HG03565 (cell line): ENCODE data around the gene LILRB5.
"Not testable (repeated sequence)": the region's sequence is repeated elsewhere in the genome, so short reads cannot be mapped to it uniquely, and the experiment has no call there.

Experiments used
- ATAC-seq: cut with Tn5 transposase; IDR thresholded peaks from one replicate; pipeline ENCODE4 v1.9.1; 2021; ENCODE audit warnings: mild to moderate bottlenecking, moderate library complexity; ENCODE audit not compliant: unreplicated experiment

The LILRB5 gene

DNA sequence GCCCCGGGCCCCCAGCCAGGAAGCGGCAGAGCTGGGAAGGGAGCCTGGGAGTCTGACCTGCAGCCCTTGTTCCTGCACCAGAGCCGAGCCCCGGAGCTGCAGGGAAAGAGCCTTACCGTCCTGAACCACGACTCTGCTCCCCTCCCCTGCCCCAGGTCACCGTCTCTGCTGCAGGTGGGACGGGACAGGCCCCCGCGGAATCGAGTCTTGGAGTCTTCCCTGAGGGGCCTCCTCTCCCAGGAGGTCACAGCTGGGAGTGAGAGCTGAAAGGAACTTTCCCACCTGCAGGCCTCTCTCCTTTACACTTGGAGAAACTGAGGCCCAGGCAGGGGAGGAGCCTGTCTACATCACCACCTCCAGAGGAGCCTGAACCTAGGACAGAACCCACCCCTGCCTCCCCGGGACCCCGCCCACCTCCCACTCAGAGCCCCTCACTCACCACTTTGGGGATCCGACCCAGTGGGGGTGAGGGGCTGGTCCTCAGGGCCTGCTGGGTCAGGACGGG lies 20.1 kb upstream of the LILRB5 start:
- not testable (repeated sequence) for ATAC-seq

DNA sequence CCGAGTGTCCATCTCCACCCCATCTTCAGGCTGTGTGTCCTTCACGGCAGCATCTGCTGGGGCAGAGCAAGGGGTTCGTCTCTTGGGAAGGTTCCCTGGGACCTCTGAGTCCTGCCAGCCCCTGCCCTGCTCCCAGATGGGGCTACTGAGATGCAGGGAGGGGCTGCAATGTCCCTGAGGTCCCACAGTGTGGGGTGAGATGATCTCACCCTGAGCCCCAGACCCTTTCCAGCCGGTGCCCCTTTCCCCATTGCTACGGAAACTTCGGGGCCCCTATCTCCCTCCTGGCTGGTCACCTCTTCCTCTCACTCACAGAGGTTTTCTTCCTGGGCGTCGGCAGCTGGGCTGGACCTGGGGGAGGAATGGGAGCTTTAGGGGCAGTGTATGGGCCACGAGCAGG lies 18.9 kb upstream of the LILRB5 start:
- no peak for ATAC-seq

DNA sequence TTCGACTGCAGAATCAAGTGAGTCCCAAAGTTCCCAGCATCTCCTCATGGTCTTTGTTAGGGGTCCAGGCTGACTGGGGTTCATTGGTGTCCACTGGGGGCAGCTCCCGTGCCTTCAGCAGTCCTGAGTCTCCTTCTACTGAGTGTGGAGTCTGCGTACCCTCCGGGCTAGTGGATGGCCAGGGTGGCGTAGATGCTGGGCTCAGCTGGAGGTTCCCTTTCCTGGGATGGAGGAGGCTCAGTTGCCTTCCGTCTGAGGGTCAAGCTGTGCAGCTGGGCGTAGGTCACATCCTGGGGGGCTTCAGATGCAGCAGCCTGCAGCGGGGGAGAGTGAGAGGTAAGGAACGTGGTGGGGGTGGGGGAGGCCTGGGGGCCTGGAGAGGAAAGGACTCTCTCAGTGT lies 17.4 kb upstream of the LILRB5 start:
- ATAC-seq: not testable (repeated sequence)

DNA sequence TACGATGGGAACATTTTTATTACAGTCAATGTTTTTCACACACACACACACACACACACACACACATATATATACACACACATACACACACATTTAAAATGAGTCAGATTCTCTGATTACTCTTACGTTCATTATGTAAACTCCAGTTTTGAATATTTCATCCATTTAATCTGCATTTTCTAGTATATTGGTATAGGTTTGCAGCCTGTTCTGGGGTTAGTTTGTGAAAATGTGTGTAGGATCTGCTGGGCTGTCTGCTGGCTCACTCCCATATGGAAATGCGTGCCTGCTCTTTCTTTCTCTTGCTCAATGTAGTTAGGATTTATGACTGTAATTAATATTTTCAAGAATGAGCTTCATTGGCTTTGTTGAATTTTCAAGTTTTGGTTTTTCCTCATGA lies 16.7 kb upstream of the LILRB5 start:
- no peak for ATAC-seq

DNA sequence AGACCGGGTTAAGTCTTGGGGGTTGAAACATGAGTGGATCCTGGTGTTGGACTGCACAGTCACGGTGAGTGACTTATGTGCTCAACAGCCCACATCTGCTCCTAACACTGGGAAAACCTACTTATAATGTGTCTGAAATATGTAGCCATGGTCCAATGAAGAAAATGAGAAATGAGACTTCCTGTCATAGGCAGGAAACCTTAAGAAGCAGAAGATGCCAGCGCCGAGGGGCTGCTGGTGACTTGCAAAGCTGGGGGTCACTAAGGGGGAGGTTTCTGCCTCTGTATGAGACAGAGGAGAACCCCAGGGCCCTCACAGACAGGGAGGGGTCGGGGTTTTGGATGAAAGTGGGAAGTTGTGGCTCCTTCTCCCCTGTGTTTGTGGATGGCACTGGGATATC lies 15.1 kb upstream of the LILRB5 start:
- not testable (repeated sequence) for ATAC-seq

DNA sequence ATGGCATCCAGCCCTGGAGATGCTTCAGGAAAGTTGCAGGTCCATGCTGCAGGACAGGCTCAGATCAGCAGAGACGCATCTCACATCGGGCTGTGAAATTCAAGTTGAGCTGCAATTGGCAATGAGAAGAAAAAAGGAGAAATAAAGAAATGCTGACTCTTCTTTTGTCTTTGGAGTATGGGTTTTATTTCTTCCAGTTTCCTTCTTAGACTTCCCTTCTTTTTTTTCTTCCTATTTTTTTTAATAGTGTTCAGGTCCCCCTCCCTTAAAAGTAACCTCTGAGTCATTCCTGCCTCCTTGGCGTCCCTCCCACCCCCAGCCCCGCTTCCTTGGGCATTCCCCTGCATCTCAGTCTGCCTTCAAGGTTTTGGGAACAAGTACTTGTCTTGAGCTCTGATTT lies 14.5 kb upstream of the LILRB5 start:
- ATAC-seq: not testable (repeated sequence)

DNA sequence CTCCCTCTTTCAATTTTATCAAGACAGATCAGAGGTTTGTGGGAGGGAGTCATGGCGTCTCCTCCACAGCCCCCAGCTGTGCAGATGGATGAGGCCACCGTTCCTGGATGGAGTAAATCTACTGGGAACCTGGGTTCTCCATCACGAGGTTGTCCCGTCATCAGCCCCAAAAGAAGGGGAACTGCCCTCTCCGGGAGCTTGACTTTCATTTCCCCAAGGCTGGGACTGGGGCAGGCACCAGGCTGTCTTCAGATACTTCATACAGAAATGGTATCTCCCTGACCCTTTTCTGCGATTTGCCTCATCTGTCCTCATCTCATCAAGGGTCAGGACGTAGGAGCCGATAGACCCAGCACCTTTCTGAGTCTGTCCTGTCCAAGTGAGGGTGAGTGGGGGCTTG lies 14.0 kb upstream of the LILRB5 start:
- no peak for ATAC-seq

DNA sequence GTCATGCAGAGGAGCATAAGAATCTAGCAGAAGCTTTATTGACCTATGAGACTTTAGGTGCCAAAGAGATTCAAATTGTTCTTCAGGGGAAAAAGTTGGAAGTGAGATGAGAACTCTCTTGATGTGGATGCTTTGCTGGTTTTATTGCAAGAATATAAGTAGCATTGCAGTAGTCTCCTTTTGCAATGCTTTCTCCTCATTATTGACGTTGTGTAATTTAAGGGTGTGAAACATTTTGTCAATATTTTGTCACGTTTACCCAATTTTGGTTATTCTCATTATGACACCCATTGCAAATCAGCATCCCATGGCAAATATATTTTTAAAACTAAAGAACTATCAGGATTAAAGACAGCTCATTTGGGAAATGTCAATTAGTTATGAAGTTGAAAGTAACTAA lies 11.9 kb upstream of the LILRB5 start:
- no peak for ATAC-seq

DNA sequence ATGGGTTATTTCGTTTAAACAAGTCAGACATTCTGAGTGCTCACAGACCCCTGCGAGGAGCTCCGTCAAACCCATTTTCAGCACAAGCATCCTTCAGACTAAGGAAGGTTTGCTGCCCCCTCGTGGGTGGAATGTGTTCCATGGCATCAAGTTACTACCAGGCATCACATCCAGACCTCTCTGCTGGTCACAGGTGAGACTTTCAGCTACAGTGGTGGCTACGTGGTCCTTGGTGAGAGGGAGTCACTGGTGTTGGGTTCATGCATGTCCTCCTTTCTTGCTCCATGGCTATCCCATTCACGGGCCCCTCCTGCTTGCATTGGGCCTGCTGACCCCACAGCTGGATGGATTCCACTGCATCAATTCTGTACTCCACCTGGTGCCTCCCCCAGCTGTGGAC lies 9.1 kb upstream of the LILRB5 start:
- ATAC-seq: no peak

DNA sequence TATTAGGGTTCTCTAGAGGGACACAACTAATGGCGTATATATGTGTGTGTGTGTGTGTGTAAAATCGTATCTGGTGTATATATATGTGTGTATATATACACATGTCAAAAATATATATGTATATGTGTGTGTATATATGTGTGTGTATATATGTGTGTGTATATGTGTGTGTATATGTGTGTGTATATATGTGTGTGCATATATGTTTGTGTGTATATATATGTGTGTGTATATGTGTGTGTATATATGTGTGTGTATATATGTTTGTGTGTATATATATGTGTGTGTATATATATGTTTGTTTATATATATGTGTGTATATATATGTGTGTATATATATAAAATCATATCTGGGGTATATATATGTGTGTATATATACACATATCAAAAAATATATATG lies 5.4 kb upstream of the LILRB5 start:
- no peak for ATAC-seq

DNA sequence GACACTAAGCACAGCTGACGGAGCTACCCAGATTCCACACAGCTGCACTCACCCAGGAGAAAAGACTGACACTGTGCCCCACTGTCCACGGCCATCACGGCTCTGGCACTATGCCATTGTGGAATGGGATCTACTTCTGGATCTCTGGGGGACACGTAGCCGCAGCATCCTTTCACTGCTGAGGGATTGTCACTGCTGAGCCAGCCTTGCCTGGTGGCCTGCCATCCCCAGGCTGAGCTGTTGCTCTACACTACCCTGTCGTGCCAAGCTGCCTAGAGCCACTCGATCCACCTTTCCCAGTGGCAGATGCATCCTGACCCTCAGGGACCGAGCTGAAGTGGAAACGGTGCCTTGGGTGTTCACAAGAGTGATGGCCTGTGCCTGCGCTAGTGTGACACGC lies 5.0 kb upstream of the LILRB5 start:
- no peak for ATAC-seq

DNA sequence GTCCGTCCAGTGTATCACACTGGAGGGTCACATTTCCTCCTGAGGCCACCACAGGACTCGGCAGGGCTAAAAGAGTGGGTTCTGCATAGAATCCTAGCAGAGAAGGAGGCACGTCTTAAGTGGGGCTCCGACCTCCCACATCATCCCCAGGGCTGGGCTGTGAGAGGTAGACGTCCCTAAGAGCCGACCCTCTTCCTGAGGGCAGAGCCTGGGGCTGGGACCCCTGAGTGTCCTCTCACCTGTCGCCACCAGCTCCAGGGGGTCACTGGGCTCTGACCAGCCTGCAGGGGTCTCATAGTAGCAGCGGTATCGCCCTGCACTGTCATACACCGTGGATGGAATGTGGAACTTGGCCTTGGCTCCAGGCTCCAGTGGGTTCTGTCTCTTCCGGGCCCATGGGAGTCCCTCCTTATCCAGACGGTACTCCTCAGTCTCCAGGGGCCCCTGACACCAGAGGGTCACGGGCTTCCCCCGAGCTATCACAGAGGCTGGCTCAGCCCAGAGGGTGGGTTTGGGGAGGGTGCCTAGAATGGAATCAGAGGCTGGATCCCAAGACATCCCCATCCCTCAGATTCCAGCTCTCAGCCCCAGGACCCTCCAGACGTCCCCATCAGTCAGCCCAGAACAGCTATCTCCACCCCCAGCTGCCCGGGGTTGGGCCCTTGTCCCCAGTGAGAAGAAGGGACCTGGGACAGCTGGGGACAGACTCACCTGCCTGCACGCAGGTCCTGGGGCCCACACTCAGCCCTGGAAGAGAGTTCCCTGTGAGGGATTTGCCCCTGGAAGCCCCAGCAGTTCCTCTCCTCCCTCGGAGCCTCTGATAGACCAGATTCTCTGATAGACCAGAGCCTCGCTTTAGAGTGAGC lies 590 bp downstream of the LILRB5 start:
- no peak for ATAC-seq

DNA sequence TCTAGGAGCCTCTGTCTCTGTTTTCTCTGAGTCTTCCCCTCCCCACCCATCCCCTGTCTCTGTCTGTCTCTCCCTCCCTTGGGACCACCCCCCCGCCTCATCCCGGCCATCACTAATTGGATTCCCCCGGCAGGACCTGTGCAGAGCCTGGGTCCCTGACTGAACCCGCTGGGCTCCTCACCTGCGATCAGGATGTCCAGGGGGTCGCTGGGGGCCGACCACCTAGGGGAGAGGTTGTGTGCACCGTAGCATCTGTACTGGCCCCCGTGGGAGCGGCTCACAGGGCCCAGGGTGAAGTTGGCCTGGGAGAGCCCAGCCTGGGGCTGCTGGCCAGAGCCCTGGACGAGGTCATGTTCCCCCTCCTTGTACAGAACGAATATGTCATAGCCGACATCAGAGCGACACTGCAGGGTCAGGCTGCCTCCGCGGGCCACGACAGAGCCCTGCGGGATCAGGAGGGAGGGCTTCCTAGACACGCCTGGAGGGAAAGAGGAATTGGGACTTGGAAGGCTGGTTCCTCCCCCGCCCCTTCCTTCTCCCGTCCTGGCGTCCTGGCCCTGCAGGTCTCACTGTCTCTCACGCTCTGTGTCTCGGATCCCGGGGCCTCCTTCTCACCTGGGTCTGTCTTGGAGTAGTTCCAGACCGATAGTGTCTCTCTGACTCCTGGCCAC lies 1.8 kb downstream of the LILRB5 start:
- ATAC-seq: no peak

DNA sequence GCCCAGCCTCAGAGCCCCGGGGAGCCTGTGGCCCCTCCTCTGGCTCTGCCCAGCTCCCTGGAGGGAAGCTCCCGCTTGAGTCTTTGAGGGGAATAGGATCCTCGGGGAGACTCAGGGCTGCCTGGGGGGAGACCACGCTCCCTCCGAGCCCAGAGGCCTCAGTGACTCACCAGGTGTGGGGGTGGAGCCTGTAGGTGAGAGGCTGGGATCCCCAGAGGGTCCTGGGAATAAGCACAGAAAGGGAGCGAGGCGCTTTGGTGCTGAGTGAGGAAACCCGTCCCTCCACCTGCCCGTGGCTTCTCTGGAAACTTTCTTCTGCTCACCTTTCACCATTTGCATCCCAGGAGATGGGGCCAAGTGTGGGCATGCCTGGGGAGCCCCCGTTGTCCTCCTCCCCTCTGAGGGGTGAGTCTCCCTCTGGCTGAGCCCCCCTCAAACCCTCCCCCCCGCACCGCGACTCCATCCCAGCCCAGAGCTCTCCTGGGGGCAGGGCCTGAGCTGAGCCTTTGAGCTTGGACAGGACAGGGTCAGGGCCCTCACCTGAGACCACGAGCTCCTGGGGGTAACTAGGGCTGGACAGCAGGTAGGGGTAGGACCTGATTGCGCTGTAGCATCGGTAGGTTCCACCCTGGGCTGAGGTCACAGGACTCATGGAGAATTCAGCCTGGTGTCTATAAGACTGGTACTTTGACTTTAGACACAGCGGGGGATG lies 2.7 kb downstream of the LILRB5 start:
- ATAC-seq: no peak

DNA sequence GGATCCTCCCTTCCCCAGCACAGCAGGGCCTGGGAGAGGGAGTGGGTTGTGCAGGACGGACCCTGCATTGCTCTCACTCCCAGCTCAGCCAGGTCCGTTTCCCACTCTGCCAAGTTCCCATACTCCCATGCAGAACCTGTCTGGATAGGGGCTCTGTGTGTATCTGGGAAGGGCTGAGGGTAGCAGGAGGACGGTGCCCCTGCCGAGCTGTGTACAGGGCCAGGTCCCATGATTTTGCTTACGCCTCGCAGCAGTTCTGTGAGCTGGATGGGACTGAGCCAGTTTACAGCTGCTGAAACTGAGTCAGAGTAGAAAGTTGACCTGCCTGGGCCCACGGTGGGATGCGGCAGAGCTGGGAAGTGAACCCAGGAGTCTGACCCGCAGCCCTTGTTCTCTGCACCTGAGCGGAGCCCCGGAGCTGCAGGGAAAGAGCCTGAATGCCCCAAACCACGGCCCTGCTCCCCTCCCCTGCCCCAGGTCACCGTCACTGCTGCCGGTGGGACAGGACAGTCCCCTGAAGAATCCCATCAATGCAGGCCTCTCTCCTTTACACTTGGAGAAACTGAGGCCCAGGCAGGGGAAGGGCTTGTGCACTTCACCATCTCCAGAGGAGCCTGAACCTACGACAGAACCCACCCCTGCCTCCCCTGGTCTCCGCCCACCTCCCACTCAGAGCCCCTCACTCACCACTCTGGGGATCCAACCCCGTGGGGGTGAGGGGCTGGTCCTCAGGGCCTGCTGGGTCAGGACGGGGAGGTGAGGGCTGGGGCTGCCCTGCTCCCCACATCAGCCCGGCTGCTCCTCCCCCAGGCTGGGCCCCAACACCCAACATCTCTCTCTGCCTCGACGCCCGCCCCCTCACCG lies 3.5 kb downstream of the LILRB5 start:
- ATAC-seq: no peak

DNA sequence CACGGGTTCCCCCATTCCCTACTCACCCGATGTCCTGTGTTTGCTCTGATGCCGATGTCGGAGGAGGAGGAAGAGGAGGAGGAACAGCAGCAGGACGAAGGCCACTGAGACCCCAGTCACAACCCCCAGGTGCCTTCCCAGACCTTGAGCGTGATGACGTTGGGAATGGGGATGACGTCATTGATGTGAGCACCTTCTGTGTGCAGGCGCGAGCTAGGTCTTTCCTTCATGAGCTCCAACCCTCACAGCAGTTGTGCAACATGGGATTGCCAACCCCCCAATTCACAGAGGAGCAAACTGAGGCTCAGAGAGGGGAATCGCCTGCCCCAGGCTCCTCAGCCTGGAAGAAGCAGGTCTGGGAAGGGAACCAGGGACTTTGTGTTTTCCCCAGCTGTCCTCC lies 4.2 kb downstream of the LILRB5 start:
- ATAC-seq: no peak

DNA sequence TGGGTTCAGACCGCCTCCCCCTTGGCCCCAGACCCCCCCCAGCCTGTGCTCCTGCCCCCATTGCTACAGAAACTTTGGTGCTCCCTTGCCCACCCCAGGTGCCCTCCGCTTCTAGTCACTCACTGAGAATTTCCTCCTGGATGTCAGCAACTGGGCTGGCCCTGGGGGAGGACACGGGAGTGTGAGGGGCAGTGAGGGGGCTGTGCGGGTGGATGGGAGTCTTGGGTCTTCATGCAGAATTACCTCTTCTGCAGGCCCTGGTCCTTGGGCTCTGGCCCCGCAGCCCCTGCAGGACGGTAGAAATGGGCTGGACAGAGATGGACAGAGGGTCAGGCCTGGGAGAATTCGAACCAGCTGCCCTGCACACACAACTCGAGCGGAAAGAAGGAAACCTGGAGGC lies 4.8 kb downstream of the LILRB5 start:
- no peak for ATAC-seq

DNA sequence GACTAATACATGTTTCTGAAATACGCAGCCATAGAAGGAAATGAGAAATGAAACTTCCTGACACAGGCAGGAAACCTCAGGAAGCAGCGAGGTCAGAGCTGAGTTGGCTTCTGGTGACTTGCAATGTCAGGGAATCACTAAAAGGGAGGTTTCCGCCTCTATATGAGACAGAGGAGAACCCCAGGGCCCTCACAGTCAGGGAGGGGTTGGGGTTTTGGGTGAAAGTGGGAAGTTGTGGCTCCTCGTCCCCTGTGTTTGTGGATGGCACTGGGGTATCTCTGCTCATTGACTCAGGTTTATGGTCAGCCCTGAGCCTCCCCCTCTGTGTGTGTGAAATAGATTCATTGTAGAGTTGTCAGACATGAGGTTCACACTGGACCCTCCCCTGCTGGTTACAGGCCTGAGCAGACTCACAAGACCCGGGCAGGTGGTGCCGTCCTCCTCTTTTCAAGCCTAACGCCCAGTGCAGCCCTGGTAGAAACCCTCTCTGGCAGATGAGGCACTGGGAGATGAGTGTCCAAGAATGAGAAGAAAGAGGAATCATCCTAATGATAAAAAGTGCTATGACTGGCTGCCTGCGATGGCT lies 9.0 kb downstream of the LILRB5 start:
- no peak for ATAC-seq

DNA sequence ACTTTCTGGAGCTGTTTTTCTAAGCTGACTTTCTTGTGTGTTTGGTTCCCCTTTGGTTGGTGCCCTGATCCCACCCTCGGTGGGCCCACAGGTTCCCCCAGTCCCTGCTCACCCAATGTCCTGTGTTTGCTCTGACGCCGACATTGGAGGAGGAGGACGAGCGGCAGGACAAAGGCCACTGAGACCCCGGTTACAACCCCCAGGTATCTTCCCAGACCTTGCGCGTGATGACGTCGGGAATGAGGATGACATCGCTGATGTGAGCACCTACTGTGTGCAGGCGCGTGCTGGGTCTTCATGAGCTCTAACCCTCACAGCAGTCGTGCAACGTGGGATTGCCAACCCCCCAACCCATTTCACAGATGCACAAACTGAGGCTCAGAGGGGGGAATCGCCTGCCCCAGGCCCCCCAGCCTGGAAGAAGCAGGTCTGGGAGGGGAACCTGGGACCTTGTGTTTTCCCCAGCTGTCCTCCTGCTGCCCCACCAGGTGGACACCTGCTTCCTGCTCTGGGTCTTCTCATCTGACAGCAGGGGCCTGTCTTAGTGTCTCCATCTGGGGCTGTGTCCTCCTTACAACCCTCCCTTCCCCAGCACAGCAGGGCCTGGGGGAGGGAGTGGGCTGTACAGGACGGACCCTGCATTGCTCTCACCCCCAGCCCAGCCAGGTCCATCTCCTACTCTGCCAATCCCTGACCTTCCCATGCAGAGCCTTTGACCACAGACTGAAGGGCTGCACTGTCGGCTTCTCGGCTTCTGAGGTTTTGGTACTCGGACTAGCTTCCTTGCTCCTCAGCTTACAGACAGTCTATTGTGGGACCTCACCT lies 9.8 kb downstream of the LILRB5 start:
- ATAC-seq: no peak
